Activated CD4-positive, CD25-positive, alpha-beta regulatory T cell (primary cell): Measurements from ENCODE around the gene SBK1.
"Not testable (repeated sequence)": the region's sequence is repeated elsewhere in the genome, so short reads cannot be mapped to it uniquely, and the experiment has no call there.

Experiments used
- DNase-seq, 4 experiments: peaks; one replicate each; lab custom pipeline; 2025; lab: John Stamatoyannopoulos, UW

SBK1 gene

GRCh38 chr16:28308794-28309584, 16.7 kb downstream of the SBK1 start:
- no peak for DNase-seq

GRCh38 chr16:28309811-28310311, 17.5 kb downstream of the SBK1 start:
- DNase-seq = peak; percentile 38 to 83 (median 67)

GRCh38 chr16:28310796-28311195, 18.5 kb downstream of the SBK1 start:
- DNase-seq = no peak

GRCh38 chr16:28311413-28311812, 19.1 kb downstream of the SBK1 start:
- DNase-seq = no peak

GRCh38 chr16:28311913-28312312, 19.6 kb downstream of the SBK1 start:
- DNase-seq = no peak

GRCh38 chr16:28312327-28312726, 20.0 kb downstream of the SBK1 start:
- no peak for DNase-seq

- DNase-seq = no peak
Measured at GRCh38 chr16:28313587-28313986, 21.3 kb downstream of the SBK1 start.

- DNase-seq = no peak
Measured at GRCh38 chr16:28316054-28316453, 23.7 kb downstream of the SBK1 start.

- peak; percentile 47 to 71 (median 60) for DNase-seq
Measured at GRCh38 chr16:28317040-28317880, 24.9 kb downstream of the SBK1 start.

GRCh38 chr16:28318042-28318744, 25.9 kb downstream of the SBK1 start:
- no peak for DNase-seq

- DNase-seq = no peak
Measured at GRCh38 chr16:28319476-28320022, 27.2 kb downstream of the SBK1 start.

GRCh38 chr16:28320023-28320561, 27.8 kb downstream of the SBK1 start:
- no peak for DNase-seq

GRCh38 chr16:28320741-28321140, 28.4 kb downstream of the SBK1 start:
- no peak for DNase-seq

GRCh38 chr16:28321700-28322411, 29.5 kb downstream of the SBK1 start:
- peak in 1 of 4 experiments; percentile 25 for DNase-seq

GRCh38 chr16:28324235-28324886, 32.0 kb downstream of the SBK1 start:
- no peak for DNase-seq

GRCh38 chr16:28324887-28325279, 32.6 kb downstream of the SBK1 start:
- DNase-seq = no peak

GRCh38 chr16:28326881-28327610, 34.7 kb downstream of the SBK1 start:
- DNase-seq = peak; percentile 37 to 49 (median 42)

- DNase-seq = not testable (repeated sequence)
Measured at GRCh38 chr16:28330232-28330631, 37.9 kb downstream of the SBK1 start.

- DNase-seq = not testable (repeated sequence)
Measured at GRCh38 chr16:28330981-28331380, 38.7 kb downstream of the SBK1 start.

- not testable (repeated sequence) for DNase-seq
Measured at GRCh38 chr16:28332632-28333031, 40.3 kb downstream of the SBK1 start.
